PC-9 (cell line): ENCODE measurements around the gene TBCK. TPM values are rescaled to one million over a fixed set of nuclear protein-coding genes. Genes with fewer than 3 reads are reported as not detected.

Experiments
- BruUV-seq: library from RNA; stranded (reverse); fragments of 400-500 nt; replicated peaks from 2 replicates; lab custom pipeline; 2021; lab: Mats Ljungman, UMichigan
- CTCF ChIA-PET: fragments of 300-600 bp; sonication (Branson Sonifier 250); formaldehyde crosslinking; loops from one replicate; lab custom pipeline; 2022; ENCODE audit warnings: antibody characterized with exemption; lab: Charles Lee
- POLR2A ChIA-PET: fragments of 300-600 bp; sonication (Branson Sonifier 250); formaldehyde crosslinking; loops from one replicate; lab custom pipeline; 2022; ENCODE audit warnings: antibody characterized with exemption; ENCODE audit not compliant: unreplicated experiment; lab: Charles Lee
- DNase-seq, 2 experiments: peaks; one replicate each; pipeline versions ENCODE4 v3.0.0 to v3.0.0-alpha.2; 2015 to 2022; ENCODE audit warnings: mixed read lengths in 1 of 2
- H2AFZ ChIP-seq: fragments of 200-600 bp; sonication (generic); 2 replicates; pipeline ENCODE4 v1.8.1; 2017; ENCODE audit warnings: antibody characterized with exemption
- H3F3A ChIP-seq: fragments of 200-600 bp; sonication (generic); 2 replicates; pipeline ENCODE4 v1.8.1; 2017; ENCODE audit warnings: antibody characterized with exemption, mild to moderate bottlenecking, low read depth; ENCODE audit not compliant: insufficient read depth
- H3K27ac ChIP-seq: fragments of 200-600 bp; sonication (generic); 2 replicates; pipeline ENCODE4 v1.6.1; 2016; ENCODE audit warnings: mixed run types
- H3K27me3 ChIP-seq: fragments of 200-600 bp; sonication (generic); 2 replicates; pipeline ENCODE4 v1.6.1; 2016; ENCODE audit warnings: low read depth, mixed run types; ENCODE audit not compliant: insufficient read depth
- H3K36me3 ChIP-seq: fragments of 200-600 bp; sonication (generic); 2 replicates; pipeline ENCODE4 v1.6.1; 2016; ENCODE audit warnings: low read depth, mixed run types
- H3K4me1 ChIP-seq: fragments of 200-600 bp; sonication (generic); replicated peaks from 2 replicates; pipeline ENCODE4 v1.6.1; 2016; ENCODE audit warnings: mixed run types; ENCODE audit not compliant: insufficient read depth
- H3K4me2 ChIP-seq: fragments of 200-600 bp; sonication (generic); 2 replicates; pipeline ENCODE4 v1.6.1; 2017; ENCODE audit warnings: mixed run types
- H3K4me3 ChIP-seq: fragments of 200-600 bp; sonication (generic); 2 replicates; pipeline ENCODE4 v1.6.1; 2016; ENCODE audit warnings: mixed run types
- H3K79me2 ChIP-seq: fragments of 200-600 bp; sonication (generic); 2 replicates; pipeline ENCODE4 v1.6.1; 2017; ENCODE audit warnings: low read depth, mixed run types
- H3K9me2 ChIP-seq: fragments of 200-600 bp; sonication (generic); 2 replicates; pipeline ENCODE4 v1.8.1; 2017; ENCODE audit warnings: mild to moderate bottlenecking; ENCODE audit not compliant: insufficient read depth
- H3K9me3 ChIP-seq: fragments of 200-600 bp; sonication (generic); 2 replicates; pipeline ENCODE4 v1.8.1; 2016; ENCODE audit warnings: low read depth; ENCODE audit not compliant: insufficient read depth
- H4K20me1 ChIP-seq: fragments of 200-600 bp; sonication (generic); 2 replicates; pipeline ENCODE4 v1.8.1; 2017; ENCODE audit not compliant: insufficient read depth
- EZH2 ChIP-seq: fragments of 200-600 bp; sonication (generic); IDR thresholded peaks from 2 replicates; pipeline ENCODE4 v1.8.0; 2017; ENCODE audit warnings: antibody characterized with exemption, low read depth
- intact Hi-C: fragments of 100-400 bp; cut with micrococcal nuclease; formaldehyde crosslinking; loops from one replicate; pipeline ENCODE4 v1.10.0; 2022; ENCODE audit not compliant: unreplicated experiment
- total RNA-seq: library from RNA; stranded (reverse); gene quantifications from 2 replicates; pipeline ENCODE4 v1.2.3, GENCODE V29; 2021
- TF ChIP-seq, protein P1 (sequence below): fragments of 200-600 bp; sonication (generic); conservative IDR thresholded peaks from 2 replicates; pipeline ENCODE4 v1.6.1; 2017; ENCODE audit warnings: mixed run types, antibody characterized with exemption, mild to moderate bottlenecking, moderate library complexity

The TBCK gene
- total RNA-seq, 1 experiment from 2014 or later = 18.7 TPM

DNA sequence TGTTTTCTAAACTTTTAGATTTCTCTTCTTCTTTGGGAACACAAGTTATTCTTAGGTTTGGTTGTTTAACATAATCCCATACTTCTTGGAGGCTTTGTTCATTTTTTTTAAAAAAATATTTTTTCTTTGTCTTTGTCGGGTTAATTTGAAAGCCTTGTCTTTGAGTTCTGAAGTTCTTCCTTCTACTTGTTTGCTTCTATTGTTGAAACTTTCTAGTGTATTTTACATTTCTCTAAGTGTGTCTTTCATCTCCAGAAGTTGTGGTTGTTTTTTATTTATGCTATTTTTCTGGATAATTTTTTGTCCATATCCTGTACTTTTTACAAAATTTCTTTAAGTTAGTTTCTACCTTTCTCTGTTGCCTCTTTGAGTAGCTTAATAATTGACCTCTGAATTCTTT is 304.6 kb downstream of the TBCK start:
- H3F3A ChIP-seq = no peaks in the 10 kb centered on the region
- H3K4me2 ChIP-seq = no peak overlapping the region
- H3K9me3 ChIP-seq = no peaks in the 10 kb centered on the region
- no peak for TF ChIP-seq EZH2
- TF ChIP-seq, protein P1, sequence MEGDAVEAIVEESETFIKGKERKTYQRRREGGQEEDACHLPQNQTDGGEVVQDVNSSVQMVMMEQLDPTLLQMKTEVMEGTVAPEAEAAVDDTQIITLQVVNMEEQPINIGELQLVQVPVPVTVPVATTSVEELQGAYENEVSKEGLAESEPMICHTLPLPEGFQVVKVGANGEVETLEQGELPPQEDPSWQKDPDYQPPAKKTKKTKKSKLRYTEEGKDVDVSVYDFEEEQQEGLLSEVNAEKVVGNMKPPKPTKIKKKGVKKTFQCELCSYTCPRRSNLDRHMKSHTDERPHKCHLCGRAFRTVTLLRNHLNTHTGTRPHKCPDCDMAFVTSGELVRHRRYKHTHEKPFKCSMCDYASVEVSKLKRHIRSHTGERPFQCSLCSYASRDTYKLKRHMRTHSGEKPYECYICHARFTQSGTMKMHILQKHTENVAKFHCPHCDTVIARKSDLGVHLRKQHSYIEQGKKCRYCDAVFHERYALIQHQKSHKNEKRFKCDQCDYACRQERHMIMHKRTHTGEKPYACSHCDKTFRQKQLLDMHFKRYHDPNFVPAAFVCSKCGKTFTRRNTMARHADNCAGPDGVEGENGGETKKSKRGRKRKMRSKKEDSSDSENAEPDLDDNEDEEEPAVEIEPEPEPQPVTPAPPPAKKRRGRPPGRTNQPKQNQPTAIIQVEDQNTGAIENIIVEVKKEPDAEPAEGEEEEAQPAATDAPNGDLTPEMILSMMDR = no peak
- POLR2A ChIA-PET = no interaction called here
- intact Hi-C loops = no loop called here
- no peaks in the 10 kb centered on the region for H3K9me2 ChIP-seq
- no TSS peak for BruUV-seq
- no peaks in the 10 kb centered on the region for H4K20me1 ChIP-seq
- H3K27ac ChIP-seq = no peak overlapping the region
- H3K27me3 ChIP-seq = no peaks in the 10 kb centered on the region
- no peak for DNase-seq
- H3K4me1 ChIP-seq = no peaks in the 10 kb centered on the region
- H3K36me3 ChIP-seq = no peaks in the 10 kb centered on the region
- no peaks in the 10 kb centered on the region for H3K79me2 ChIP-seq
- no peak overlapping the region for H2AFZ ChIP-seq
- no peak overlapping the region for H3K4me3 ChIP-seq
- CTCF ChIA-PET = no interaction called here

DNA sequence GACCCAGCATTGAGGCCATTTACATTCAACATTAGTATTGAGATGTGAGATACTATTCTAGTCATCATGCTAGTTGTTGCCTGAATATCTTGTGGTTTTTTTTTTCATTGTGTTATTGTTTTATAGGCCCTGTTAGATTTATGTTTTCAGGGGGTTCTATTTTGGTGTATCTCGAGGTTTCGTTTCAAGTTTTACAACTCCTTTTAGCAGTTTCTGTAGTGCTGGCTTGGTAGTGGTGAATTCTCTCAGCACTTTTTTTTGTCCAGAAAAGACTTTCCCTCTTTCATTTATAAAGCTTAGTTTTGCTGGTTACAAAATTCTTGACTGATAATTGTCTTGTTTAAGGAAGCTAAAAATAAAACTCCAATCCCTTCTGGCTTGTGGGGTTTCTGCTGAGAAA is 305.2 kb downstream of the TBCK start:
- Histone ChIP-seq H3K27ac (no peak overlapping the region), H4K20me1 (no peaks in the 10 kb centered on the region), H3K4me2 (no peak overlapping the region), H2AFZ (no peak overlapping the region), H3K9me3 (no peaks in the 10 kb centered on the region), H3K36me3 (no peaks in the 10 kb centered on the region), H3K9me2 (no peaks in the 10 kb centered on the region), H3K79me2 (no peaks in the 10 kb centered on the region), H3K27me3 (no peaks in the 10 kb centered on the region), H3F3A (no peaks in the 10 kb centered on the region), H3K4me3 (no peak overlapping the region), H3K4me1 (no peaks in the 10 kb centered on the region)
- intact Hi-C loops = no loop called here
- ChIA-PET POLR2A (no interaction called here), CTCF (no interaction called here)
- DNase-seq = no peak
- TF ChIP-seq, protein P1 = no peak
- no peak for TF ChIP-seq EZH2
- BruUV-seq = no TSS peak

DNA sequence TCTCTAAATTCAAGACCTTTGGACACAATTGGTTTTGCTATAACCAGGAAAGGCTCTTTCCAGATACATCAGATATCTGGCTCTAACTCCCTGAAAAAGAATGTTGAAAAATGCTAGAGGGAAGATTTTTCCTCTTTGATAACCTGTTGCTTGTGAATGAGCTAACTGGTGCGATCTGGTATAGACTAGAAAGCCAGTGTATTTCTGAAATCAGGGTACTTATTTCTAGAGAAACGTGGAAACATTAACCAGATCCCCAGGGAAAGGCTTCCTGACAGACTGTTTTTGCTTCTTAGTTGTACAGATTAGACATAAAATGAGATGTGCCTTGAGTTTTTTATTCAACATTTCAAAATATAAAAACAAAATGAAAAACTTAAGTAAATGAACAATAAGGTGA is 313.0 kb downstream of the TBCK start:
- no peaks in the 10 kb centered on the region for H3K27me3 ChIP-seq
- H3K36me3 ChIP-seq = no peaks in the 10 kb centered on the region
- POLR2A ChIA-PET = no interaction called here
- H3F3A ChIP-seq = no peaks in the 10 kb centered on the region
- DNase-seq = no peak
- no peaks in the 10 kb centered on the region for H3K9me3 ChIP-seq
- H4K20me1 ChIP-seq = no peaks in the 10 kb centered on the region
- no peaks in the 10 kb centered on the region for H3K9me2 ChIP-seq
- no peak overlapping the region for H3K4me2 ChIP-seq
- no peak overlapping the region for H3K4me3 ChIP-seq
- CTCF ChIA-PET = no interaction called here
- no peaks in the 10 kb centered on the region for H3K4me1 ChIP-seq
- BruUV-seq = no TSS peak
- intact Hi-C loops = no loop called here
- TF ChIP-seq, protein P1 = no peak
- no peak for TF ChIP-seq EZH2
- no peaks in the 10 kb centered on the region for H3K79me2 ChIP-seq
- no peak overlapping the region for H2AFZ ChIP-seq
- no peak overlapping the region for H3K27ac ChIP-seq
